ENCODE data around the gene CCDC102A. TPM values are rescaled to one million over a fixed set of nuclear protein-coding genes. Genes with fewer than 3 reads are reported as not detected.
"Not testable (repeated sequence)": the region's sequence is repeated elsewhere in the genome, so short reads cannot be mapped to it uniquely, and the experiment has no call there.

CCDC102A gene
- total RNA-seq, 1 donor from 2014 or later = 11.2 TPM

GRCh38 chr16:57507136-57508034 is 29.0 kb downstream of the CCDC102A start:
- intact Hi-C loops (cut with micrococcal nuclease) = no loop called here

GRCh38 chr16:57505169-57505568 is 31.2 kb downstream of the CCDC102A start:
- intact Hi-C loops (cut with micrococcal nuclease) = no loop called here

GRCh38 chr16:57504491-57504890 is 31.9 kb downstream of the CCDC102A start:
- intact Hi-C loops (cut with micrococcal nuclease) = no loop called here

- intact Hi-C loops (cut with micrococcal nuclease) = no loop called here
Observed at GRCh38 chr16:57504001-57504400, 32.4 kb downstream of the CCDC102A start.

GRCh38 chr16:57503366-57503765 is 33.0 kb downstream of the CCDC102A start:
- intact Hi-C loops (cut with micrococcal nuclease) = no loop called here

GRCh38 chr16:57502048-57502775 is 34.2 kb downstream of the CCDC102A start:
- intact Hi-C loops (cut with micrococcal nuclease) = no loop called here

- intact Hi-C loops (cut with micrococcal nuclease) = no loop called here
Observed at GRCh38 chr16:57501492-57501891, 34.9 kb downstream of the CCDC102A start.

GRCh38 chr16:57500578-57501111 is 35.7 kb downstream of the CCDC102A start:
- intact Hi-C loops (cut with micrococcal nuclease) = no loop called here

- intact Hi-C loops (cut with micrococcal nuclease) = not testable (repeated sequence)
Observed at GRCh38 chr16:57499941-57500340, 36.4 kb downstream of the CCDC102A start.

GRCh38 chr16:57498031-57498430 is 38.3 kb downstream of the CCDC102A start:
- intact Hi-C loops (cut with micrococcal nuclease) = no loop called here

- intact Hi-C loops (cut with micrococcal nuclease) = no loop called here
Observed at GRCh38 chr16:57497121-57497520, 39.2 kb downstream of the CCDC102A start.

GRCh38 chr16:57493767-57494166 is 42.6 kb downstream of the CCDC102A start:
- intact Hi-C loops (cut with micrococcal nuclease) = no loop called here

GRCh38 chr16:57489229-57489628 is 47.1 kb downstream of the CCDC102A start:
- intact Hi-C loops (cut with micrococcal nuclease) = no loop called here

GRCh38 chr16:57486858-57487834 is 49.2 kb downstream of the CCDC102A start:
- intact Hi-C loops (cut with micrococcal nuclease) = loop anchor here (1.0 kb wide), 5 partner anchors 11 to 187 kb away; partner anchors contain the start of gene POLR2C

GRCh38 chr16:57485916-57486857 is 50.2 kb downstream of the CCDC102A start, which contains the start of gene DOK4:
Gene DOK4, minus strand, starts transcription at chr16:57486493. Its CDS starts 6,986 bp downstream, at chr16:57479507.
- intact Hi-C loops (cut with micrococcal nuclease) = loop anchor here (1.0 kb wide), 5 partner anchors 10 to 186 kb away; partner anchors contain the start of gene POLR2C

- intact Hi-C loops (cut with micrococcal nuclease) = no loop called here
Observed at GRCh38 chr16:57485091-57485915, 51.1 kb downstream of the CCDC102A start.

GRCh38 chr16:57484515-57485005 is 51.8 kb downstream of the CCDC102A start:
- intact Hi-C loops (cut with micrococcal nuclease) = no loop called here

GRCh38 chr16:57483725-57484514 is 52.5 kb downstream of the CCDC102A start:
- intact Hi-C loops (cut with micrococcal nuclease) = no loop called here

Measured in T-helper 1 cell treated with Interleukin-12 subunit alpha and Interleukin-12 subunit beta and Interleukin-4 antibody, amounts not matched to agents 30 ng/mL and 1 ng/mL, for 36 hours (primary cell).